HG03354 (cell line): Measurements from ENCODE around the gene SCG2.

ENCODE experiments used
- ATAC-seq: cut with Tn5 transposase; IDR thresholded peaks from one replicate; pipeline ENCODE4 v1.9.1; 2021; ENCODE audit warnings: mild to moderate bottlenecking; ENCODE audit not compliant: unreplicated experiment, poor library complexity, severe bottlenecking

The SCG2 gene

GRCh38 chr2:223585666-223586065, 16.5 kb downstream of the SCG2 start:
- no peak for ATAC-seq

GRCh38 chr2:223582001-223582400, 20.2 kb downstream of the SCG2 start:
- ATAC-seq, result no peak

GRCh38 chr2:223580951-223581350, 21.2 kb downstream of the SCG2 start:
- no peak for ATAC-seq

GRCh38 chr2:223578846-223579245, 23.3 kb downstream of the SCG2 start:
- ATAC-seq, result no peak

GRCh38 chr2:223576873-223577272, 25.3 kb downstream of the SCG2 start:
- ATAC-seq, result no peak

- ATAC-seq, result no peak
Measured at GRCh38 chr2:223570784-223571183, 31.4 kb downstream of the SCG2 start.

- no peak for ATAC-seq
Measured at GRCh38 chr2:223566396-223566795, 35.8 kb downstream of the SCG2 start.

GRCh38 chr2:223563462-223563861, 38.7 kb downstream of the SCG2 start:
- no peak for ATAC-seq

GRCh38 chr2:223562078-223562477, 40.1 kb downstream of the SCG2 start:
- no peak for ATAC-seq

GRCh38 chr2:223560749-223561435, 41.3 kb downstream of the SCG2 start:
- no peak for ATAC-seq

- ATAC-seq, result no peak
Measured at GRCh38 chr2:223558970-223559369, 43.2 kb downstream of the SCG2 start.

- no peak for ATAC-seq
Measured at GRCh38 chr2:223554923-223555322, 47.2 kb downstream of the SCG2 start.

GRCh38 chr2:223549215-223549614, 52.9 kb downstream of the SCG2 start:
- no peak for ATAC-seq

GRCh38 chr2:223548194-223548593, 54.0 kb downstream of the SCG2 start:
- ATAC-seq, result no peak
